Choroid plexus epithelial cell (primary cell): ENCODE results near the gene NRXN2.

Source experiments
- DNase-seq: peaks from one replicate; pipeline ENCODE4 v3.0.0-alpha.2; 2010; ENCODE audit warnings: low read depth
- H3K4me3 ChIP-seq: 2 replicates; pipeline ENCODE4 v1.5.1; 2011; ENCODE audit warnings: low read depth, mild to moderate bottlenecking, control low read depth, low read length, moderate library complexity
- TF ChIP-seq, protein P1 (sequence below): conservative IDR thresholded peaks from 2 replicates; pipeline ENCODE4 v1.5.1; 2011; ENCODE audit warnings: low read depth, mild to moderate bottlenecking, control low read depth, inconsistent platforms, low read length, moderate library complexity

Gene NRXN2

GRCh38 chr11:64719406-64719805 lies 3.6 kb downstream of the NRXN2 start:
- TF ChIP-seq, protein P1, sequence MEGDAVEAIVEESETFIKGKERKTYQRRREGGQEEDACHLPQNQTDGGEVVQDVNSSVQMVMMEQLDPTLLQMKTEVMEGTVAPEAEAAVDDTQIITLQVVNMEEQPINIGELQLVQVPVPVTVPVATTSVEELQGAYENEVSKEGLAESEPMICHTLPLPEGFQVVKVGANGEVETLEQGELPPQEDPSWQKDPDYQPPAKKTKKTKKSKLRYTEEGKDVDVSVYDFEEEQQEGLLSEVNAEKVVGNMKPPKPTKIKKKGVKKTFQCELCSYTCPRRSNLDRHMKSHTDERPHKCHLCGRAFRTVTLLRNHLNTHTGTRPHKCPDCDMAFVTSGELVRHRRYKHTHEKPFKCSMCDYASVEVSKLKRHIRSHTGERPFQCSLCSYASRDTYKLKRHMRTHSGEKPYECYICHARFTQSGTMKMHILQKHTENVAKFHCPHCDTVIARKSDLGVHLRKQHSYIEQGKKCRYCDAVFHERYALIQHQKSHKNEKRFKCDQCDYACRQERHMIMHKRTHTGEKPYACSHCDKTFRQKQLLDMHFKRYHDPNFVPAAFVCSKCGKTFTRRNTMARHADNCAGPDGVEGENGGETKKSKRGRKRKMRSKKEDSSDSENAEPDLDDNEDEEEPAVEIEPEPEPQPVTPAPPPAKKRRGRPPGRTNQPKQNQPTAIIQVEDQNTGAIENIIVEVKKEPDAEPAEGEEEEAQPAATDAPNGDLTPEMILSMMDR, result no peak
- no peak for DNase-seq
- H3K4me3 ChIP-seq, result no peak overlapping the region

DNA sequence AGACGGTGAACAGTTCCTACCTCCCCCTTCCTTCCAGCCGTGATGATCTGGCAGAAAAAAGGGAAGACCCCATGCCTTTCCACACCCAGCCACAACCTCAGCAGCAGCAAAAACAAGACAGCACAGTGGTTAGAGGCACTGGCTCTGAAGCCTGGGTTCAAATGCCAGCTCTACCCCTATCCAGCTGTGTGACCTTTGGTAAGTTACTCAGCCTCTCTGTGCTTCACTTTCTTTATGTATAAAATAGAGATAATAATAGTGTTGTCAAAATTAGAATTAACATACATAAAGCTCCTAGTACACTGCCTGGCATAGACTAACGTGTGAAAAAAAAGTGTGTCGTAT lies 4.2 kb downstream of the NRXN2 start:
- TF ChIP-seq, protein P1, result no peak
- DNase-seq, result no peak
- H3K4me3 ChIP-seq, result no peak overlapping the region

- no peak overlapping the region for H3K4me3 ChIP-seq
- TF ChIP-seq, protein P1, result no peak
- DNase-seq, result no peak
Observed at GRCh38 chr11:64718084-64718779, 4.8 kb downstream of the NRXN2 start.

- TF ChIP-seq, protein P1, result no peak
- H3K4me3 ChIP-seq, result no peak overlapping the region
- no peak for DNase-seq
Observed at GRCh38 chr11:64717268-64717578, 5.8 kb downstream of the NRXN2 start.

GRCh38 chr11:64716473-64717267 lies 6.3 kb downstream of the NRXN2 start:
- no peak for DNase-seq
- TF ChIP-seq, protein P1, result no peak

GRCh38 chr11:64715756-64716472 lies 7.1 kb downstream of the NRXN2 start:
- no peak for DNase-seq
- TF ChIP-seq, protein P1, result no peak
- H3K4me3 ChIP-seq, result no peak overlapping the region

More at GRCh38 chr11:64716473-64717267, 6.3 kb downstream of the NRXN2 start:
- no peak overlapping the region for H3K4me3 ChIP-seq
